ENCODE data around the gene SLC9A9. TPM values are rescaled to one million over a fixed set of nuclear protein-coding genes. Genes with fewer than 3 reads are reported as not detected.

SLC9A9 gene
- polyA plus RNA-seq, 1 of the 3 experiments (the other 2 are of a cell fraction) = 0.05 TPM

DNA sequence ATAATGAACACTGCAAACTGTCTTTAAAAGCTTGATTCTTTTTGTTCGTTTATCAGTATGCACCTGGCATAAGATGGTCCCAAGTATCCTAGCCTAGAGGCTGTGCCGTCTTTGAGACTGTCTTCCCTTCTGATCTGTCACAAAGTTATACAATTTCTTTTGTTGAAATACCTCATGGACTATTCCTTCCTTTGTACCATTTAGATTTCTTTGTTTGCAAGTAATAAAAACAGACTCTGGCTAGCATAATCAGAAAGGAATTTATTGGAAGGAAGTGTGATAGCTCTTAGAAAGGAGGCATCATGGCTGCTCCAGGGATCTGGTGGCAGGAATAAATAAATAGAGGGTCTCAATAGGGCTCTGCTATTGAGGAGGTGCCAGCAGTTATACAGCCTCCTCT, 280.4 kb downstream of the SLC9A9 start:
- CTCF ChIA-PET = no interaction called here
- Histone ChIP-seq H3K27ac (ENCODE audit: low read depth in 2 of 2, low read length in 1 of 2) (no peak overlapping the region), H3F3A (replicated peaks; ENCODE audit: insufficient read depth) (no peaks in the 10 kb centered on the region), H3K4me3 (ENCODE audit: low read depth in 2 of 2, low read length in 1 of 2) (no peak overlapping the region), H3K27me3 (ENCODE audit: insufficient read depth) (peaks cover 6% of the 10 kb centered on the region; the same call in 1 of the 2 replicates), H3K9me2 (no peaks in the 10 kb centered on the region), H3K9ac (no peak overlapping the region), H3K4me2 (no peak overlapping the region), H2AFZ (ENCODE audit: low read depth) (no peak overlapping the region), H3K36me3 (replicated peaks in 1 of 2; ENCODE audit: control insufficient read depth in 1 of 2, insufficient read depth in 2 of 2, low read length in 1 of 2) (no peaks in the 10 kb centered on the region), H3K9me3 (no peaks in the 10 kb centered on the region), H3K4me1 (ENCODE audit: control insufficient read depth in 1 of 2, insufficient read depth in 2 of 2, low read depth in 1 of 2, low read length in 1 of 2) (no peaks in the 10 kb centered on the region), H3K79me2 (ENCODE audit: insufficient read depth) (no peaks in the 10 kb centered on the region), H4K20me1 (ENCODE audit: insufficient read depth) (no peaks in the 10 kb centered on the region)
- 0% methylated on average over 2 of the region's 2 CpGs for WGBS (ENCODE audit: low lambda C conversion rate)
- DNase-seq = no peak
- POLR2A ChIA-PET = no interaction called here
- no peak for TF ChIP-seq ZBTB33 (IDR thresholded peaks at IDR 0.05; ENCODE audit: borderline replicate concordance, low read depth)
- no peak for TF ChIP-seq FOXJ3 (CRISPR knock-in tag; IDR thresholded peaks at IDR 0.05)
- TF ChIP-seq CTCF (IDR thresholded peaks at IDR 0.05) = no peak
- TF ChIP-seq, protein P1, sequence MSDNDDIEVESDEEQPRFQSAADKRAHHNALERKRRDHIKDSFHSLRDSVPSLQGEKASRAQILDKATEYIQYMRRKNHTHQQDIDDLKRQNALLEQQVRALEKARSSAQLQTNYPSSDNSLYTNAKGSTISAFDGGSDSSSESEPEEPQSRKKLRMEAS (IDR thresholded peaks at IDR 0.05; ENCODE audit: low read depth) = no peak
- TF ChIP-seq RAD21 (IDR thresholded peaks at IDR 0.05; ENCODE audit: low read length) = no peak
- no peak for TF ChIP-seq IRF3 (IDR thresholded peaks at IDR 0.05; ENCODE audit: low read depth, low read length)
- no peak for TF ChIP-seq FOXM1 (IDR thresholded peaks at IDR 0.05; ENCODE audit: low read depth)
- TF ChIP-seq CHD2 (IDR thresholded peaks at IDR 0.05; ENCODE audit: low read length, partially characterized antibody) = no peak
- no peak for TF ChIP-seq GATA2 (CRISPR knock-in tag; IDR thresholded peaks at IDR 0.05)
- TF ChIP-seq ELF1 (IDR thresholded peaks at IDR 0.05) = no peak

- H3F3A ChIP-seq (replicated peaks; ENCODE audit: insufficient read depth) = no peaks in the 10 kb centered on the region
- no peak overlapping the region for H3K9ac ChIP-seq
- no peak overlapping the region for H2AFZ ChIP-seq (ENCODE audit: low read depth)
- H3K9me2 ChIP-seq = no peaks in the 10 kb centered on the region
- no peaks in the 10 kb centered on the region; the same call in 1 of the 2 replicates for H3K27me3 ChIP-seq (ENCODE audit: insufficient read depth)
- H3K79me2 ChIP-seq (ENCODE audit: insufficient read depth) = no peaks in the 10 kb centered on the region
- no peaks in the 10 kb centered on the region for H4K20me1 ChIP-seq (ENCODE audit: insufficient read depth)
- TF ChIP-seq SMC3 (IDR thresholded peaks at IDR 0.05; ENCODE audit: low read depth, low read length) (no peak), NRF1 (IDR thresholded peaks at IDR 0.05; ENCODE audit: low read depth, low read length) (no peak), CTCF (IDR thresholded peaks at IDR 0.05) (no peak)
- CTCF ChIA-PET = interaction anchor here (0.7 to 1.1 kb wide), 2 partner anchors 52 to 78 kb away, joined by 3 to 4 read pairs; no protein-coding TSS in a partner anchor
- no peaks in the 10 kb centered on the region for H3K36me3 ChIP-seq (replicated peaks in 1 of 2; ENCODE audit: control insufficient read depth in 1 of 2, insufficient read depth in 2 of 2, low read length in 1 of 2)
- H3K4me2 ChIP-seq = no peak overlapping the region
- no peaks in the 10 kb centered on the region for H3K9me3 ChIP-seq
- POLR2A ChIA-PET = no interaction called here
- no peak for DNase-seq
- H3K27ac ChIP-seq (ENCODE audit: low read depth in 2 of 2, low read length in 1 of 2) = no peak overlapping the region
- no peak overlapping the region for H3K4me3 ChIP-seq (ENCODE audit: low read depth in 2 of 2, low read length in 1 of 2)
- no peaks in the 10 kb centered on the region for H3K4me1 ChIP-seq (ENCODE audit: control insufficient read depth in 1 of 2, insufficient read depth in 2 of 2, low read depth in 1 of 2, low read length in 1 of 2)
Measured at GRCh38 chr3:143565951-143566350, 282.3 kb downstream of the SLC9A9 start.

Data from SK-N-SH (cell line).